ENCODE data around the gene CD24. TPM values are rescaled to one million over a fixed set of nuclear protein-coding genes. Genes with fewer than 3 reads are reported as not detected.
A peak's percentile ranks its signal among the peaks of the same experiment; 100 is the strongest.
"Not testable (repeated sequence)": the region's sequence is repeated elsewhere in the genome, so short reads cannot be mapped to it uniquely, and the experiment has no call there.

CD24 gene
- polyA plus RNA-seq, 2 of the 4 experiments (the other 2 are of a cell fraction), result 284 to 602 TPM

DNA sequence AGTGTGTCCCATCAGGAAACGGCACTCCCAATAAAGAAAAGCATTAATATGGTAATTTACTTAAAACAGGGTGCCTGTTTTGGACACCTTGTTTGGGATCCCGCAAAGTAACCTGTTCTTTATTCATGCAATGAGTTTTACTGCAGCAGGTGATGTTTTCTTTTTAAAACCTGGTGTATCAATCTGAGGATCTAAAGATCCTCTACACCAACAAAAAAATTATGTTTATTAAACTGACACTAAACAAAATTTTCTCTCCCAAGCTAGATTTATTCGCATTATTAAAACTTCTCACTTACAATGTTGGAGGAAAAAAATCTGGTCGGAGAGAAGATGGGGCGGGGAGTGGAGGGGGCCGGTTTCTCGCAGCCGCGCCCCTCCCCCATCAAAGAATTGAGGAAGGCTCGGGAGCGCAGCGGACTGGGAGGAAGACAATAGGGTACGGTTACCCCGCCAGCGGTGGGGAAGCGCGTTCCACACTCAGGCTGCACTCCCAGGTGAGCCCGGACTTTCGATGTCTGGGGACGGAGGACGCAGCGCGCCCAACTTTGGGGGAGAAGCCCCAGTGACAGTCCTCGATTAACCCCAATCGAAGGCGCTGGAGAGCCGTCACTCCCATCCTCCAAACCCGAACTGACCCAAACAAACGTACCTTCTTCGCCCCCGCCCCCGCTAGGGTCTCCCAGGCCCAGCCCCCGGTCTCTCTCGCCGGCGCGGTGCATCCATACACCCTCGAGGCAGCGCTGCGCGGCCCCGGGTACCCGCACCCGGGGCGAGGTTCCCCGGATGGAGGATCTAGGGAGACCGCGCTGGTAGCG lies 1.3 kb downstream of the CD24 start:
- Histone ChIP-seq H3K4me3 (peak overlapping the region; percentile 99), H3K4me2 (peak overlapping the region; percentile 74), H3K9me3 (no peaks in the 10 kb centered on the region), H3K4me1 (peaks cover 18% of the 10 kb centered on the region), H3K27ac (peak overlapping the region; percentile 95 to 99)
- FAIRE-seq (no peak), ATAC-seq (peak; percentile 9 to 28; a peak in 4 of 6 replicates), DNase-seq (ENCODE audit: low read depth in 1 of 2, low spot score in 1 of 2) (peak in 1 of 2 experiments; percentile 33)
- ChIA-PET CTCF (interaction anchor here (1.0 kb wide), 1 partner anchor 61 kb away, joined by 3 read pairs; no protein-coding TSS in a partner anchor), POLR2A (interaction anchor here (1.0 kb wide), 3 partner anchors 104 to 364 kb away, joined by 3 to 7 read pairs (median 3); no protein-coding TSS in a partner anchor)
- 0 out of 2 replicates have a peak, but pooled peaks have one; percentile 53 for TF ChIP-seq RNF2 (IDR thresholded peaks at IDR 0.05; ENCODE audit: borderline replicate concordance, low read depth)
- no peak for TF ChIP-seq FOXS1 (CRISPR knock-in tag; IDR thresholded peaks at IDR 0.05)
- WGBS (ENCODE audit: missing lambda C conversion rate), result 24% methylated on average over 24 of the region's 49 CpGs

DNA sequence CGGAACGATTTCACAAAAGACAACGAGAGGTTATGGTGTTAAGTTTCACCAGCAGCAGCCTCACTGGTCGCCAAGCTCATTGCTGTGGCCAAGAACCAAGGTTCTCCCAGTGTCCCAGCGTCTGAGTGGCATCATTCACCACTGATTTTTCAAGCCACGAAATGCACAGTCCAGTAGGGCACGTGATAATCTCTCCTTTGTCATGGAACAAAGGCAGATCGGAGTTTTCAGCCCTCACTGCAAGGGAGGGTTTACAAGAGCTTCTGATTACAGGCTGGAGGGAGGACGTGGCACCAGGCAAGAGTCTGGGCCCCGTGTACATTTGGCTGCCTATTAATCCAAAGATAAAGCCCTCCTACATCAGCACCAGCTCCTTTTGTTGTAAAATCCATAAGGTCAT lies 2.0 kb downstream of the CD24 start:
- no peak for ATAC-seq
- Histone ChIP-seq H3K4me2 (peak overlapping the region; percentile 74), H3K4me3 (peak overlapping the region; percentile 99), H3K27ac (peak overlapping the region; percentile 95 to 99), H3K4me1 (peaks cover 18% of the 10 kb centered on the region), H3K9me3 (no peaks in the 10 kb centered on the region)
- WGBS (ENCODE audit: missing lambda C conversion rate), result 56% methylated on average over 8 of the region's 10 CpGs
- no peak for FAIRE-seq
- POLR2A ChIA-PET, result no interaction called here
- DNase-seq (ENCODE audit: low read depth in 1 of 2, low spot score in 1 of 2), result peak; percentile 4 to 6
- TF ChIP-seq FOXS1 (CRISPR knock-in tag; IDR thresholded peaks at IDR 0.05), result no peak
- no peak for TF ChIP-seq RNF2 (IDR thresholded peaks at IDR 0.05; ENCODE audit: borderline replicate concordance, low read depth)
- no peak for TF ChIP-seq HOXB13 (CRISPR knock-in tag; IDR thresholded peaks at IDR 0.05; ENCODE audit: low read depth)
- no peak for TF ChIP-seq ZSCAN20 (CRISPR knock-in tag; IDR thresholded peaks at IDR 0.05)
- TF ChIP-seq, protein P1, sequence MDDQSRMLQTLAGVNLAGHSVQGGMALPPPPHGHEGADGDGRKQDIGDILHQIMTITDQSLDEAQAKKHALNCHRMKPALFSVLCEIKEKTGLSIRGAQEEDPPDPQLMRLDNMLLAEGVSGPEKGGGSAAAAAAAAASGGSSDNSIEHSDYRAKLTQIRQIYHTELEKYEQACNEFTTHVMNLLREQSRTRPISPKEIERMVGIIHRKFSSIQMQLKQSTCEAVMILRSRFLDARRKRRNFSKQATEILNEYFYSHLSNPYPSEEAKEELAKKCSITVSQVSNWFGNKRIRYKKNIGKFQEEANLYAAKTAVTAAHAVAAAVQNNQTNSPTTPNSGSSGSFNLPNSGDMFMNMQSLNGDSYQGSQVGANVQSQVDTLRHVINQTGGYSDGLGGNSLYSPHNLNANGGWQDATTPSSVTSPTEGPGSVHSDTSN (IDR thresholded peaks at IDR 0.05), result no peak
- TF ChIP-seq TP53 (CRISPR knock-in tag; IDR thresholded peaks at IDR 0.05), result no peak
- no peak for TF ChIP-seq EP300 (IDR thresholded peaks at IDR 0.05)
- TF ChIP-seq BHLHE40 (IDR thresholded peaks at IDR 0.05; ENCODE audit: low read depth, low read length), result no peak
- TF ChIP-seq EHF (CRISPR knock-in tag; IDR thresholded peaks at IDR 0.05), result no peak
- TF ChIP-seq, protein P2, sequence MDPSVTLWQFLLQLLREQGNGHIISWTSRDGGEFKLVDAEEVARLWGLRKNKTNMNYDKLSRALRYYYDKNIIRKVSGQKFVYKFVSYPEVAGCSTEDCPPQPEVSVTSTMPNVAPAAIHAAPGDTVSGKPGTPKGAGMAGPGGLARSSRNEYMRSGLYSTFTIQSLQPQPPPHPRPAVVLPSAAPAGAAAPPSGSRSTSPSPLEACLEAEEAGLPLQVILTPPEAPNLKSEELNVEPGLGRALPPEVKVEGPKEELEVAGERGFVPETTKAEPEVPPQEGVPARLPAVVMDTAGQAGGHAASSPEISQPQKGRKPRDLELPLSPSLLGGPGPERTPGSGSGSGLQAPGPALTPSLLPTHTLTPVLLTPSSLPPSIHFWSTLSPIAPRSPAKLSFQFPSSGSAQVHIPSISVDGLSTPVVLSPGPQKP (IDR thresholded peaks at IDR 0.05; ENCODE audit: low read depth, low read length), result no peak
- TF ChIP-seq, protein P3, sequence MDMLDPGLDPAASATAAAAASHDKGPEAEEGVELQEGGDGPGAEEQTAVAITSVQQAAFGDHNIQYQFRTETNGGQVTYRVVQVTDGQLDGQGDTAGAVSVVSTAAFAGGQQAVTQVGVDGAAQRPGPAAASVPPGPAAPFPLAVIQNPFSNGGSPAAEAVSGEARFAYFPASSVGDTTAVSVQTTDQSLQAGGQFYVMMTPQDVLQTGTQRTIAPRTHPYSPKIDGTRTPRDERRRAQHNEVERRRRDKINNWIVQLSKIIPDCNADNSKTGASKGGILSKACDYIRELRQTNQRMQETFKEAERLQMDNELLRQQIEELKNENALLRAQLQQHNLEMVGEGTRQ (IDR thresholded peaks at IDR 0.05), result no peak
- no peak for TF ChIP-seq ZNF302 (CRISPR knock-in tag; IDR thresholded peaks at IDR 0.05)
- TF ChIP-seq, protein P4, sequence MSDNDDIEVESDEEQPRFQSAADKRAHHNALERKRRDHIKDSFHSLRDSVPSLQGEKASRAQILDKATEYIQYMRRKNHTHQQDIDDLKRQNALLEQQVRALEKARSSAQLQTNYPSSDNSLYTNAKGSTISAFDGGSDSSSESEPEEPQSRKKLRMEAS (IDR thresholded peaks at IDR 0.05), result no peak
- TF ChIP-seq GATA3 (IDR thresholded peaks at IDR 0.05; ENCODE audit: borderline replicate concordance), result no peak
- CTCF ChIA-PET, result no interaction called here

DNA sequence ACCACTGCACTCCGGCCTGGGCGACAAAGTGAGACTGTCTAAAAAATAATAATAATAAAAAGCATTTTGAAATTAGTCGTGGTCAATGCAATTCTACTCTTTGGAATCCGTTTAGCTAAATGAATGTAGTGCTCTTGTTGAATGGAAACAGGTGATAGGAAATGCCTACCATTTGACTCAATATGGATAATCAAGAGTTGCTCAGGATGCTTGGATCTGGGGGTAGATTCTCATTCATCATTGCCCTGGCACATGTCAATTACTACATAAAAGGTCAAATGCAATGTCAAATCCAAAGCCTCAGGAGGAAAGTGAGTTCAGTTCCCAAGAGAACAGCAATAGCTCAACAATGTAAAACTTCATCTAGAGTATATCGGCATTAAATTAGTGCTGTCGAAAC lies 3.8 kb downstream of the CD24 start:
- CTCF ChIA-PET; FAIRE-seq; H3K4me3 ChIP-seq; H3K4me1 ChIP-seq; H3K9me3 ChIP-seq; ATAC-seq; POLR2A ChIA-PET; DNase-seq (ENCODE audit: low read depth in 1 of 2, low spot score in 1 of 2); H3K27ac ChIP-seq: not testable (repeated sequence)
- H3K4me2 ChIP-seq, result 0 out of 3 replicates have a peak overlapping the region, but pooled peaks have one; percentile 21
- WGBS (ENCODE audit: missing lambda C conversion rate), result 98% methylated on average over 6 of the region's 6 CpGs
